Common myeloid progenitor, CD34-positive (primary cell): ENCODE measurements around the gene BRINP2.

Source experiments
- CTCF ChIA-PET: fragments of 350-600 bp; sonication (Branson Sonifier 250); formaldehyde crosslinking; loops from one replicate; lab custom pipeline; 2021; ENCODE audit warnings: antibody characterized with exemption; lab: Charles Lee
- POLR2A ChIA-PET: fragments of 350-600 bp; sonication (Branson Sonifier 250); formaldehyde crosslinking; loops from one replicate; lab custom pipeline; 2021; ENCODE audit warnings: antibody characterized with exemption; lab: Charles Lee
- DNase-seq, 3 donors: peaks; one replicate each; pipeline versions ENCODE4 v3.0.0 to v3.0.0-alpha.2; 2013
- H3K27ac ChIP-seq, 2 experiments: 1 replicate in 1 of 2; 2 replicates in 1 of 2; pipeline ENCODE4 v1.7.0; 2013; ENCODE audit warnings: inconsistent platforms in 2 of 2, low read length in 2 of 2, mild to moderate bottlenecking in 2 of 2, low read depth in 1 of 2, moderate library complexity in 1 of 2; ENCODE audit not compliant: severe bottlenecking in 2 of 2, insufficient read depth in 1 of 2, poor library complexity in 1 of 2
- H3K27me3 ChIP-seq, 5 experiments: replicated peaks in 2 of 5; 1 replicate in 3 of 5; 2 replicates in 2 of 5; pipeline versions ENCODE4 v1.6.1 to v1.7.0; 2013; ENCODE audit warnings: low read length in 4 of 5, mild to moderate bottlenecking in 2 of 5, moderate library complexity in 2 of 5, inconsistent platforms in 1 of 5; ENCODE audit not compliant: insufficient read depth in 5 of 5, control insufficient read depth in 4 of 5
- H3K36me3 ChIP-seq, 4 experiments: 1 replicate in 2 of 4; 2 replicates in 2 of 4; pipeline versions ENCODE4 v1.6.1 to v1.7.0; 2013; ENCODE audit warnings: low read length in 3 of 4, control low read depth in 1 of 4, mild to moderate bottlenecking in 1 of 4; ENCODE audit not compliant: control insufficient read depth in 4 of 4, insufficient read depth in 4 of 4
- H3K4me1 ChIP-seq, 4 experiments: 1 replicate in 3 of 4; 2 replicates in 1 of 4; pipeline versions ENCODE4 v1.6.1 to v1.7.1; 2013; ENCODE audit warnings: low read length in 3 of 4, mild to moderate bottlenecking in 3 of 4, control low read depth in 1 of 4, inconsistent platforms in 1 of 4, moderate library complexity in 1 of 4; ENCODE audit not compliant: control insufficient read depth in 4 of 4, insufficient read depth in 4 of 4; ENCODE audit errors: control extremely low read depth in 1 of 4
- H3K4me3 ChIP-seq, 7 experiments: 1 replicate in 4 of 7; 2 replicates in 3 of 7; pipeline versions ENCODE4 v1.5.1 to v1.7.0; 2013; ENCODE audit warnings: mild to moderate bottlenecking in 7 of 7, low read length in 6 of 7, moderate library complexity in 6 of 7, inconsistent platforms in 2 of 7, low read depth in 2 of 7, control low read depth in 1 of 7; ENCODE audit not compliant: insufficient read depth in 4 of 7, control insufficient read depth in 1 of 7; ENCODE audit errors: extremely low read depth in 1 of 7
- H3K9me3 ChIP-seq, 5 experiments: 1 replicate in 4 of 5; 2 replicates in 1 of 5; pipeline versions ENCODE4 v1.6.1 to v1.7.1; 2013; ENCODE audit warnings: low read length in 4 of 5, mild to moderate bottlenecking in 2 of 5, inconsistent platforms in 1 of 5, low read depth in 1 of 5, moderate library complexity in 1 of 5; ENCODE audit not compliant: control insufficient read depth in 4 of 5, insufficient read depth in 2 of 5; ENCODE audit errors: control extremely low read depth in 1 of 5
- WGBS: methylation state at CpG from one replicate; pipeline ENCODE4 v1.1.5; 2013; ENCODE audit not compliant: insufficient coverage; 5-methylcytosine and 5-hydroxymethylcytosine counted together

The BRINP2 gene

GRCh38 chr1:177200290-177200689, 29.5 kb downstream of the BRINP2 start:
- CTCF ChIA-PET = no interaction called here
- POLR2A ChIA-PET = no interaction called here
- no peaks in the 10 kb centered on the region for H3K27me3 ChIP-seq

GRCh38 chr1:177206831-177207355, 36.1 kb downstream of the BRINP2 start:
- Histone ChIP-seq H3K36me3 (no peaks in the 10 kb centered on the region), H3K27ac (no peak overlapping the region), H3K27me3 (no peaks in the 10 kb centered on the region), H3K4me1 (no peaks in the 10 kb centered on the region), H3K9me3 (no peaks in the 10 kb centered on the region), H3K4me3 (no peak overlapping the region)
- ChIA-PET POLR2A (no interaction called here), CTCF (no interaction called here)
- DNase-seq = no peak

More at GRCh38 chr1:177200290-177200689, 29.5 kb downstream of the BRINP2 start:
- no peak overlapping the region for H3K4me3 ChIP-seq
- 83% methylated on average over 3 of the region's 4 CpGs for WGBS
- no peaks in the 10 kb centered on the region for H3K9me3 ChIP-seq
- no peak for DNase-seq
- no peaks in the 10 kb centered on the region for H3K36me3 ChIP-seq
- no peaks in the 10 kb centered on the region for H3K4me1 ChIP-seq
- H3K27ac ChIP-seq = no peak overlapping the region

DNA sequence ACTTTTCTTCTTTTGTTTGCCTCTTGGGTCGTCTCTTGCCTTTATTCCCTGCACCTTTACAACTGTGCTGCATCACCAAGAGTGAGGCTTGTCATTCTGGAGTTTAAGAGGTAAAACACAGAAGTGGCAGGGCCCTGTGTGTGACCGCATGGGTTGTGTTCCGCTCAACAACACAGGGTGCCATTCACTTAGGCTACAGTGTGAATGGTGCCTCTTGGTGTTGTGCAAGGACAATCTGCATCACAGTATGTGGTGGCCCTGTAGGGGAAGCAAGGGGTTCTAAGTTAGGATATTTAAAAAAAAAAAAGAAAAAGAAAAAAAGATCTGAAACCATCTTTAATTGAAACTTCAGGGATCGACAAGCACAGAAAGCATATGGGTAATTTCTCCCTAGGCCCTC, 38.2 kb downstream of the BRINP2 start:
- H3K36me3 ChIP-seq = no peaks in the 10 kb centered on the region
- CTCF ChIA-PET = no interaction called here
- H3K27ac ChIP-seq = no peak overlapping the region
- no peak overlapping the region for H3K4me3 ChIP-seq
- WGBS = no CpG with 5 or more reads among the region's 4 CpGs
- no peaks in the 10 kb centered on the region for H3K4me1 ChIP-seq
- POLR2A ChIA-PET = no interaction called here
- no peaks in the 10 kb centered on the region for H3K27me3 ChIP-seq
- no peak for DNase-seq
- no peaks in the 10 kb centered on the region for H3K9me3 ChIP-seq

- no peaks in the 10 kb centered on the region for H3K36me3 ChIP-seq
- no peak overlapping the region for H3K4me3 ChIP-seq
- H3K9me3 ChIP-seq = no peaks in the 10 kb centered on the region
- no peak overlapping the region for H3K27ac ChIP-seq
- H3K27me3 ChIP-seq = no peaks in the 10 kb centered on the region
- no peaks in the 10 kb centered on the region for H3K4me1 ChIP-seq
- WGBS = 90% methylated on average over 2 of the region's 3 CpGs
- CTCF ChIA-PET = interaction anchor here (0.6 kb wide), 1 partner anchor 33 kb away, joined by 3 read pairs; no protein-coding TSS in a partner anchor
- POLR2A ChIA-PET = no interaction called here
- no peak for DNase-seq
Measured at GRCh38 chr1:177209357-177209756, 38.6 kb downstream of the BRINP2 start.

GRCh38 chr1:177210071-177210470, 39.3 kb downstream of the BRINP2 start:
- DNase-seq = no peak
- Histone ChIP-seq H3K4me3 (no peak overlapping the region), H3K4me1 (no peaks in the 10 kb centered on the region), H3K27ac (no peak overlapping the region), H3K27me3 (no peaks in the 10 kb centered on the region), H3K36me3 (no peaks in the 10 kb centered on the region), H3K9me3 (no peaks in the 10 kb centered on the region)
- CTCF ChIA-PET = no interaction called here
- POLR2A ChIA-PET = no interaction called here

DNA sequence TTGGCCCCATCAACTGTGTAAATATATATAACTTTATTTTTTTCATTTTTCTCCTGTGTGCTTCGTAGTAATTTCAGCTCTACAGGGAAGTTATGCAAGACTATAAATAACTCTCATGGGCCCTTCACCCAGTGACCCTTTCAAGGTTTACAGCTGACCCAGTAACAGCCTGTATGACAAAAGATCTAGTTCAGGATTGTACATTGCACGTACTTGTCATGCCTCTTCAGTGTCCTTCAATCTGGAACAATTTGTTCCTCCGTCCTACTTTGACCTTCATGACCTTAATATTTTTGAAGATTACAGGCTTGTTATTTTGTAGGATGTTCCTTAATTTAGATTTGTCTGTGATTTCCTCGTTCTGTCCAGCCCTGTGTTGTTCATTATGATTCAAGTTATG, 40.5 kb downstream of the BRINP2 start:
- POLR2A ChIA-PET = no interaction called here
- Histone ChIP-seq H3K4me3 (no peak overlapping the region), H3K4me1 (no peaks in the 10 kb centered on the region), H3K27me3 (no peaks in the 10 kb centered on the region), H3K36me3 (no peaks in the 10 kb centered on the region), H3K9me3 (no peaks in the 10 kb centered on the region), H3K27ac (no peak overlapping the region)
- no peak for DNase-seq
- CTCF ChIA-PET = no interaction called here
- 62% methylated on average over 3 of the region's 4 CpGs for WGBS

DNA sequence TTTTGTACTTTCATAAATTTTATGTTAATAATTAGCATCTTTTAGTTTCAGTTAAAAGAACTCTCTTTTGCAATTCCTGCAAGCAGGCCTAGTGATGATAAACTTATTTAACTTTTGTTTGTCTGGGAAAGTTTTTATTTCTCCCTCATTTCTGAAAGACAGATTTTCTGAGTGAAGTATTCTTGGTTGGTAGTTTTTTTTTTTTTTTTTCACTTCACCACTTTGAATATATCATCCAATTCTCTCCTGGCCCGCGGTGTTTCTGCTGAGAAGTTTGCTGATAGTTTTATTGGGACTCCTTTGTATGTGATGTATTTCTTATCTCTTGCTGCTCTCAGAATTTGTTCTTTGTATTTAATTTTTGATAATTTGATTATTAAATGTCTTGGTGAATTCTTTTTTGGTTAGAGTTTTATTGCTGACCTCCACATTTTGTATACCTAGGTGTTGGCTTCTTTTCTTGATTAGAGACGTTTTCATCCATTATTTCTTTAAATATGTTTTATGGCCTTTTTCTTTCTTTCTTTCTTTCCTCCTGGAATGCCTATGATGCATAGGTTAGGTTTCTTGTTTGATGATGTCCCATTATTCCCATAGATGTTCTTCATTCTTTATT, 45.9 kb downstream of the BRINP2 start:
- DNase-seq = no peak
- Histone ChIP-seq H3K36me3 (no peaks in the 10 kb centered on the region), H3K9me3 (peaks cover 1 to 9% (median 5%) of the 10 kb centered on the region in 5 experiments), H3K27me3 (no peaks in the 10 kb centered on the region), H3K4me1 (no peaks in the 10 kb centered on the region), H3K4me3 (no peak overlapping the region), H3K27ac (no peak overlapping the region)
- CTCF ChIA-PET = no interaction called here
- no CpG with 5 or more reads among the region's 3 CpGs for WGBS
- POLR2A ChIA-PET = no interaction called here
